Endothelial cell (in vitro differentiated cells): ENCODE data around the gene DNAAF9. TPM values are rescaled to one million over a fixed set of nuclear protein-coding genes. Genes with fewer than 3 reads are reported as not detected.
"Not testable (repeated sequence)": the region's sequence is repeated elsewhere in the genome, so short reads cannot be mapped to it uniquely, and the experiment has no call there.

Source experiments
- DNase-seq: peaks from one replicate; pipeline ENCODE4 v3.0.0; 2021; ENCODE audit warnings: low spot score
- H3K27ac Mint-ChIP-seq: one replicate; pipeline ENCODE4 v1.8.0; 2021; ENCODE audit warnings: mixed read lengths, inconsistent platforms; ENCODE audit not compliant: unreplicated experiment
- H3K27me3 Mint-ChIP-seq: one replicate; pipeline ENCODE4 v1.8.0; 2021; ENCODE audit warnings: mild to moderate bottlenecking, moderate library complexity, mixed read lengths, inconsistent platforms; ENCODE audit not compliant: unreplicated experiment
- H3K36me3 Mint-ChIP-seq: one replicate; pipeline ENCODE4 v1.8.0; 2021; ENCODE audit warnings: mild to moderate bottlenecking, low read depth, mixed read lengths, inconsistent platforms; ENCODE audit not compliant: unreplicated experiment
- H3K4me1 Mint-ChIP-seq: one replicate; pipeline ENCODE4 v1.8.0; 2021; ENCODE audit warnings: mild to moderate bottlenecking, mixed read lengths, inconsistent platforms; ENCODE audit not compliant: unreplicated experiment
- H3K4me3 Mint-ChIP-seq: one replicate; pipeline ENCODE4 v1.8.0; 2021; ENCODE audit warnings: mild to moderate bottlenecking, mixed read lengths, inconsistent platforms; ENCODE audit not compliant: unreplicated experiment
- H3K9me3 Mint-ChIP-seq: one replicate; pipeline ENCODE4 v1.8.0; 2021; ENCODE audit warnings: mixed read lengths, inconsistent platforms; ENCODE audit not compliant: unreplicated experiment
- CTCF ChIP-seq: fragments of 200-600 bp; sonication (generic); IDR thresholded peaks from one replicate; pipeline ENCODE4 v1.5.0; 2021; ENCODE audit warnings: antibody characterized with exemption; ENCODE audit not compliant: unreplicated experiment
- total RNA-seq: library from RNA; stranded (reverse); fragmentation: NEBNext Ultra II Directional; extraction: Animal tissue kit (Norgen Biotek cat#: 25700); gene quantifications from one replicate; pipeline ENCODE4 v1.2.1, GENCODE V29; 2021; ENCODE audit not compliant: unreplicated experiment

DNAAF9 gene
- total RNA-seq, 1 donor from 2014 or later: 18.8 TPM

DNA sequence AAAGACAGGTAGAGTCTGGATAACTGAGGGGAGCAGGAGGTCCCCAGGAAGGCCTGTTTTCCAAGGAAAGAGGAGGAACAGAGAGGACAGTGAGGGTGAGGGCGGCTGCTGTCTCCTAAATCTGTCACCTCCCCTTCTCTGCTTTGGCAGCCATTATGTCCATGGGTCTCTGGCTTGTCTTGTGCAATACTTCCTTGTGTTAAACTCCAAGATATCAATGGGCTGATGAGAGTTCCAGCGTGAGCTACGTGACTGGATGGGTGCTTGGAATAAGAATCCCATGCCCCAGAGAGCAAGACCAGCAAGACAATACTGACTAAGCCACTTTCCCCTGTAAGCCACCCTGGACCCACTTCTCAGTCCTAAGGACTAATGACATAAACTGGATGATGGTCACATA lies 26.3 kb upstream of the DNAAF9 start:
- Mint-ChIP-seq H3K36me3 (no peaks in the 10 kb centered on the region), H3K4me1 (no peaks in the 10 kb centered on the region), H3K27me3 (peaks cover 1% of the 10 kb centered on the region), H3K9me3 (no peaks in the 10 kb centered on the region), H3K27ac (no peak overlapping the region), H3K4me3 (no peak overlapping the region)
- no peak for DNase-seq
- no peak for TF ChIP-seq CTCF

DNA sequence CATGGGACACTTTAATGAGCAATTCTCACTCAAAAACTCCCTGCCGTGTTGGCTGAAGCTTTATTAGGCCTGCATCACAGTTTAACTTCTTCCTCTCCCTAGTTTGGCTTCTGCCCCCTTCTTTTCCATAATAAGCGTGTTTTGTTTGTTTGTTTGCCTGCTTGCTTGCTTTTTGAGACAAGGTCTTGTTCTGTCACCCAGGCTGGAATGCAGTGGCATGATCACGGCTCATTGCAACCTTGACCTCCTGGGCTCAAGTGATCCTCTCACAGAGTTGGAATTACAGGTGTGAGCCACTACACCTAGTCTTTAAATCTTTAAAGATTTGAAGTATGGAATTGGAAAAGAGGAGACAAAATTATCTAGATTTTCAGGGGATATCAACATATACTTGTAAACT lies 25.4 kb upstream of the DNAAF9 start:
- no peak for TF ChIP-seq CTCF
- Mint-ChIP-seq H3K4me3 (no peak overlapping the region), H3K4me1 (no peaks in the 10 kb centered on the region), H3K9me3 (no peaks in the 10 kb centered on the region), H3K27me3 (peaks cover 1% of the 10 kb centered on the region), H3K36me3 (no peaks in the 10 kb centered on the region), H3K27ac (no peak overlapping the region)
- DNase-seq: no peak

DNA sequence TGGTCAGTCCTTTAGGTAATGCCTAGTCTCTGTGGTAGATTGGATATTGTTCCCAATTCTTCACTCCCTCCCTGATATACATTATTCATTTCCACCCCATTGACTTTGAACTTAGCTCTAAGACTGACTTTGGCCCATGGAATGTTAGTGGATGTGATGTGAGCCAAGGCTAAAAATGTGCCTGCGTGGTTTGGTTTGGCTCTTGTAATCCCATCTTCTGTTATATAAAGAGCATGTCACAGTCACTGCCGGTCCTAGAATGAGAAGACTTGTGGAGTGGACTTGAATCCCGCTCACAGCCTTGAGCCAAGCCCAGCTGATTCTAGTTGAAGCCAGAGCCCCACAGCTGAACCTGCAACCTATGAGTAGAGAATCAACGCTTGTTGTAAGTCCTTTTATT lies 23.6 kb upstream of the DNAAF9 start:
- Mint-ChIP-seq H3K4me1 (no peaks in the 10 kb centered on the region), H3K27ac (no peak overlapping the region), H3K27me3 (no peaks in the 10 kb centered on the region), H3K36me3 (no peaks in the 10 kb centered on the region), H3K4me3 (no peak overlapping the region), H3K9me3 (no peaks in the 10 kb centered on the region)
- TF ChIP-seq CTCF: no peak
- DNase-seq: no peak

- H3K9me3 Mint-ChIP-seq: no peaks in the 10 kb centered on the region
- H3K4me1 Mint-ChIP-seq: no peaks in the 10 kb centered on the region
- no peak overlapping the region for H3K27ac Mint-ChIP-seq
- H3K36me3 Mint-ChIP-seq: no peaks in the 10 kb centered on the region
- DNase-seq: no peak
- H3K27me3 Mint-ChIP-seq: no peaks in the 10 kb centered on the region
- no peak for TF ChIP-seq CTCF
- no peak overlapping the region for H3K4me3 Mint-ChIP-seq
Observed at GRCh38 chr20:3430376-3431069, 23.1 kb upstream of the DNAAF9 start.

DNA sequence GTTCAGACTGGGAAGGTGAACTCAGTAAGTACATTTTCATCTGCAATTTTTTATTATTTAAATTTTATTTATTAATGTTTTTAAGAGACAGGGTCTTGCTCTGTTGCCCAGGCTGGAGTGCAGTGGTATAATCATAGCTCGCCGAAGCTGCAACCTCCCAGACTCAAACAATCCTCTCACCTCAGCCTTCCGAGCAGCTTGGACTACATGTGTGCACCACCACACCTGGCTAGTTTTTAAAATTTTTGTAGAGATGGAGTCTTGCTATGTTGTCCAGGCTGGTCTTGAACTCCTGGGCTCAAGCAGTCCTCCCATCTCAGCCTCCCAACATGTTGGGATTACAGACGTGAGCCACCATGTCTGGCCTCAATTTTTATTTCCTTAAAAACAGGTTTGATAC lies 19.3 kb upstream of the DNAAF9 start:
- not testable (repeated sequence) for H3K27ac Mint-ChIP-seq, H3K9me3 Mint-ChIP-seq, H3K36me3 Mint-ChIP-seq, H3K27me3 Mint-ChIP-seq, H3K4me3 Mint-ChIP-seq, H3K4me1 Mint-ChIP-seq, DNase-seq
